Measurements from ENCODE around the gene HSBP1L1.

Gene HSBP1L1

DNA sequence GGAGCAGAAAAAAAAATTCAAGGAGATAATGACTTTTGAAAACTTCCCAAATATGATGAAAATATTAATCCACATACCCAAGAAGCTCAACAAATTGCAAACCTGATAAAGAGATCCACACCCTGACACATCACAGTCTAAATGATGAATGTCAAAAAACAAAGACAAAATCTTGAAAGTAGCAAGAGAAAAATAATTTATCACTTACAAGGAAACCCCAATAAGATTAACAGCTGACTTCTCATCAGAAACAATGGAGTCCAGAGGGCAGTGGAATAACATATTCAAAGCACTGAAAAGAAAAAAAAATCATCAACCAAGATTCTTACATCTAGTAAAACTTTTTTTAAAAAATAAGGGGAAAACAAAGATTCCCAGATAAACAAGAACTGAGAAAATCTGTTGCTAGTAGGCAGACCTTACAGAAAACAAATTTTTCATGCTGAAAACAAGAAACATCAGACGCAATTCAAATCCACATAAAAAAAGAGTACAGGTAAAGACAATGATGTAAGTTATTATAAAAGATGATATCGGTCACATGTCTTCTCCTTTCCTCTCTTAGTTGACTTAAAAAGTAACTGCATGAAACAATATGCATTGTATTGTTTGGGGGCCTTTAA lies 34.3 kb upstream of the HSBP1L1 start:
- DNase-seq (ENCODE audit: low read depth, low spot score), result no peak

GRCh38 chr18:79931475-79931874 lies 33.0 kb upstream of the HSBP1L1 start:
- no peak for DNase-seq (ENCODE audit: low read depth, low spot score)

DNA sequence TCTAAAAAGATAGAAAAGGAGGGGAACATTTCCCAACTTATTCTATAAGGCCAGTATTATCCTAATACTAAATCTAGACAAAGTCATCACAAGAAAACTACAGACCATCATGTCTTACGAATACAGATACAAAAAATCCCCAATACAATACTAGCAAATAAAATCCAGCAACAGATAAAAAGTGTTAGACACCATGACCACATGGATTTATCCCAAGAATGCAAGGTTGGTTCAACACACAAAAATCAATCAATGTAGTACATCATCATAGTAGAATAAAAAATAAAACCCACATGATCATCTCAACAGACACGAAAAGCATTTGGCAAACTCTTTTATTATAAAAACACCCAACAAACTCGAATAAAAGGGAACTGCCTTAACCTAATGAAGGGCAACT lies 31.5 kb upstream of the HSBP1L1 start:
- no peak for DNase-seq (ENCODE audit: low read depth, low spot score)

- DNase-seq (ENCODE audit: low read depth, low spot score), result peak; percentile 84
These were observed 30.7 kb upstream of the HSBP1L1 start for GRCh38 chr18:79933765-79934164.

DNA sequence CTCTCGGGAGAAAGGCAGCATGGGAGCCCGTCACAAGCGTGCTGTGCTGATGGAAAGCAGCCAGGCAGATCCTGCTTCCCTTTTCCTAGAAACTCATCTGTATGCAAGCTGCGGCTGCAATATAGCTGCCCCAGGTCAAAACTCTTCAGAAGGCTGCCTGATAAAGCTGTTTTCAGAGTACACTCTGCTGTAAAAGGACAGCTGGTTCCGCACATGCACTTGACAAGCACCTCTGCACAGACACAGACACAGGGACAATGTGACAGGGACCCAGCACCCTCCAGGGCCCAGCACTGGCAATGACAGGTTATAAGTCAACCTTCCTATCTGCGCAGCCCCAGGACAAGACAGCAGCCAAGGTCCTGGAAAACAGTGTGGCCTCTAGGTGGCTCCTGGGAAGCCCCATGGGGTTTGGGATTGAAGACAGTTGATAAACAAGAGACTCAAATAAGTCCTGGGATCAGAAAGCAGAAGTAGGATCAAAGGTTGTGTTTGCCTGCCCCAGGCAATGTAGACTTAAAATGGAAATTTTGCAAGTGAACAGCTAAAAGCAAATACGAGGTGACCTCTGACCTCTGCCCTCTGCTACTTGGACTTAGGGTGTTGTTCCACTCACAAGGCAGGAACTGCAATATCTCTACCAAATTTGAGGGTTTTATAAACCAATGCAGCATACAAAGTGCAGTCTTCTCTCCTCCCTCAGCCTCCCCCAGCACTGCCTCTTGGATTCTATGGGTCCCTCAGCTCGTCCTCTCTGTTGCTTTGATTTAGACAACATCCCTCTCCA lies 29.9 kb upstream of the HSBP1L1 start:
- peak; percentile 90 for DNase-seq (ENCODE audit: low read depth, low spot score)

DNA sequence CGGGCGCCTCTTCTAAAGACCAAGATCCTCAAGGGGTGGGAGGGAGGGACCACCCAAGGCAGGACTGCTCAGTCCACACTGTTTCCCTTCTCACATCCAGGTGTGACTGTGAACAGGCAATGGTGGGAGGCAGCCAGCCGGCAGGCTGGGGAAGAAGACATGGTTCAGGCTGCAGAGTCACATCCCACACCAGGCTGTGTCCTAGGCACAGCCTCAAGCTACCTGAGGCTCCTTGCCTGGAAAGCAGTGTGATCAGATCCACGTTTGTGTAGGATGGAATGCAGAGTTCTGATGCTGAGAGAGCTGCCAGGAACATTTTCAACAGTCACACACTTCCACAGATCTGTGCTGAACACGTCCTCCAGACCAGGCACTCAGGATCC lies 29.4 kb upstream of the HSBP1L1 start:
- DNase-seq (ENCODE audit: low read depth, low spot score), result no peak

- DNase-seq (ENCODE audit: low read depth, low spot score), result no peak
These were observed 28.9 kb upstream of the HSBP1L1 start for GRCh38 chr18:79935499-79935898.

DNA sequence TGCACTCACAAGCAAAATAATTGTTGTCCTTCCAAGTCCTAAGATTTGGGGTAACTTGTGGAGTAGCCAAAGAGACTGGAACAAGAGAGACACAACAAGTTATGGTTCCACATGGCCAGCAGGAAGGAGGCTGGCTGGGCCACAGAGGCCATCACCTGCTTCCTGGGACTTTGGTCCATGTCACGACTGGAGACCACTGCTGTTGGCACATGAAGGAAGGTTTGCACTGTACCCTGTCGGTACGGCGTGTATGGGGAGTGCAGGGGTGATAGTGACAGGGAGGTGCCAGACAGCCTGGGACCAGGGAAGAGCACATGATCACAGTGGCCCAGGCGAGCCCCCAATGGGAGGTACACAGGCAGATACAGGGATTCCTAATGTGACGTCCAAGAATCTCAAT lies 28.5 kb upstream of the HSBP1L1 start:
- DNase-seq (ENCODE audit: low read depth, low spot score), result no peak

DNA sequence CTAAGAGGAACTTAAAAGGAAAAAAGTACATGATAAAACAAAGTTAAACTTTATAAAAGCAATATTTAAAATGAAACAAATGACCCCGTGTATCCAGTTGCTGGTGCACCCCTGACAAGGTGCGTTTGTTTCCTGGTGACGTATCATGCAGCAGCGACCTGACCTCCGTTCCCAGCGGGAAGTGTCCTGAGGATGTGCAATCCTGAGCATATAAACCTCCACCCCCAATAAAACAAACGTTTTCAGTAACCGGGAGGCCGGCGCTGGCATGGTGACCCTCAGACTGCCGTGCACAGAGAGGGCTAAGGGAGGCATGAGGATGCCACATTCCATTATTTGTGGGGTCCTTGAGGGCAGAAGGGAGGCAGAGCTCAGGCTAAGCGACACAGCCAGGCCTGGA lies 27.8 kb upstream of the HSBP1L1 start:
- no peak for DNase-seq (ENCODE audit: low read depth, low spot score)

GRCh38 chr18:79937103-79937860 lies 27.2 kb upstream of the HSBP1L1 start:
- DNase-seq (ENCODE audit: low read depth, low spot score), result no peak

DNA sequence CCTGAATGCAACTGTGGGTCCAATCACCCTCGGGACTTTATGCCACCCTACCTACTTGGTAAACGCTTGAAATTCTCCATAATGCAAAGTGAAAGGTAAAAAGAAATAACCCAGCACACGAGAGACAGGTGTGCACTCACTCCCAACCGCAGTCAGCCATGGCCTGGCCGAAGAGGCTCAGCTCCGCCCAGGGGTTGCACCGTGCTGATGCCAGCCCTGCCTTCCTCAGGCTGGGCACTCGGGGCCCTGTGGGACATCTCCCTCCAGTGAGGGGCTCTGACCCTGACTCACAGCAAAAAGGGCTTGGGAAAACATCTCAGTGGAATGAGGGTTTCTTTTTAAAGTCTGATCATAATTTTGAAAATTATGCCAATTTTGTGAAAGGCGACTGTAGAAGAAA lies 26.2 kb upstream of the HSBP1L1 start:
- DNase-seq (ENCODE audit: low read depth, low spot score), result no peak

DNA sequence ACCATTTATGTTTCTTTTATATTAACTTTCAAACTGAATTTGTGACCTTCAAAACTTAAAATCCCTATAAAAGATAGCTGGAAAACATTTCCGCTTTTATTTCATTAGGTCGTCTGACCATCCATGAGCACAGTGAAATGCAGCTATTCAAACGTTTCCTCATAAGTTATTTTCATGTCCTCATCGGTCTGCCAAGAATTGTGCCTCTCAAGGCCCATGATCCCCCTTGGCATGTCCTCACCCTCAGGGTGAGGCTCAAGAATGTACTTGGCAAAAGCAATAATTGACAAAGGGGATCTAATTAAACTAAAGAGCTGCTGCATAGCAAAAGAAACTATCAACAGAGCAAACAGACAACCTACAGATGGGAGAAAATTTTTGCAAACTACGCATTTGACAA lies 25.3 kb upstream of the HSBP1L1 start:
- no peak for DNase-seq (ENCODE audit: low read depth, low spot score)

DNA sequence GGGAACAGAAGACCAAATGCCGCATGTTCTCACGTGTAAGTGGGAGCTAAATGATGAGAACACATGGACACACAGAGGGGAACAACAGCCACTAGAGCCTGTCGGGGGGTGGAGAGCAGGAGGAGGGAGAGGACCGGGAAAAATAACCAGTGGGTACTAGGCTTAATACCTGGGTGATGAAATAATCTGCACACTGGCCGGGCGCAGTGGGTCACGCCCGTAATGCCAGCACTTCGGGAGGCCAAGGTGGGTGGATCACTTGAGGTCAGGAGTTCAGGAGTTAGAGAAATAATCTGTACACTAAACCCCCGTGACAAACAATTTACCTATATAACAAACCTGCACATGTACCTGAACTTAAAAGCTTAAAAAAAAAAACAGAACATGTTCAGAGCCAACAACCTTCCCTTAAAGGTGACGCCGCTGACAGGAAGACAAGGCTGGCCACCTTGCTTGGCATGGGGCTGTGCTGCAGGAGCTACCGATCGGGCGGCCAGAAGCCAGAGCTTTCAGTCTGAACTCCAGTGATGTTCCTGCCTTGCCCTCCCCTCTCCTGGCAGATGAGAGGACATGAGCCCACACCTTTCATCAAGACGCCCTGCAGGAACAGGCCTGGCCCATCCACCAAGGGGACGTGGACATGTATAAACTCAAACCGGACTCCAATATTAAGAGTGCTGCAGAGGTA lies 24.2 kb upstream of the HSBP1L1 start:
- DNase-seq (ENCODE audit: low read depth, low spot score), result no peak

DNA sequence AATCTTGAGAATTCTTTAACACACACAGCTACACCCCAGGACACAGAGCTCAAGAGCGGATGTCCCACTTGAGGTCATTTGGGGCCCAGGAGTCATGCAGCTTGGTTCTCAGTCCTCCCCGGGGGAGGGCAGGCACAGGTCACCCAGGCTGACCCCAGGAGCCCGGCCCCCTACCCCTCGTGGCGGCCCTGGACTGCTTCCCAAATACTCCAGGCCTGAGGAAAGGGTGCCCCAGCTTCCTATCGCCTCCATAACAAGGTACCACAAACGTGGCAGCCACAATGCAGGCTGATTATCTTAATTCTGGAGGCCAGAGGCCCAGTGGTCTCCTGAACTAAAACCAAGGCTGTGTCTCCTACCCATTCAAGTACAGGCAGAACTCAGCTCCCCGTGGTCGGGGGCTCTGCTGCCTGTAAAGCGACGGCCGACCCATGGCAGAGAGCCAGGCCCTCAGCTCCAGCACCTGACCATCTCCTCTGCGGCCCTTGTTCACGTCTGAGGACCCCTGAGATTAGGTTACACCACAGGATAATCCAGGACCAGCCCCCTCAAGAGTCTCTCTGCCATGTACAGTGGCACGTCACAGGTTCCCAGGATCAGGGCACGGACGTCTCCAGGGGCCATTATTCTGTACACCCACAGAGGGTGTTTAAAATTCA lies 23.5 kb upstream of the HSBP1L1 start:
- no peak for DNase-seq (ENCODE audit: low read depth, low spot score)

GRCh38 chr18:79941473-79942119 lies 22.8 kb upstream of the HSBP1L1 start:
- DNase-seq (ENCODE audit: low read depth, low spot score), result no peak

- DNase-seq (ENCODE audit: low read depth, low spot score), result no peak
These were observed 22.2 kb upstream of the HSBP1L1 start for GRCh38 chr18:79942211-79942610.

DNA sequence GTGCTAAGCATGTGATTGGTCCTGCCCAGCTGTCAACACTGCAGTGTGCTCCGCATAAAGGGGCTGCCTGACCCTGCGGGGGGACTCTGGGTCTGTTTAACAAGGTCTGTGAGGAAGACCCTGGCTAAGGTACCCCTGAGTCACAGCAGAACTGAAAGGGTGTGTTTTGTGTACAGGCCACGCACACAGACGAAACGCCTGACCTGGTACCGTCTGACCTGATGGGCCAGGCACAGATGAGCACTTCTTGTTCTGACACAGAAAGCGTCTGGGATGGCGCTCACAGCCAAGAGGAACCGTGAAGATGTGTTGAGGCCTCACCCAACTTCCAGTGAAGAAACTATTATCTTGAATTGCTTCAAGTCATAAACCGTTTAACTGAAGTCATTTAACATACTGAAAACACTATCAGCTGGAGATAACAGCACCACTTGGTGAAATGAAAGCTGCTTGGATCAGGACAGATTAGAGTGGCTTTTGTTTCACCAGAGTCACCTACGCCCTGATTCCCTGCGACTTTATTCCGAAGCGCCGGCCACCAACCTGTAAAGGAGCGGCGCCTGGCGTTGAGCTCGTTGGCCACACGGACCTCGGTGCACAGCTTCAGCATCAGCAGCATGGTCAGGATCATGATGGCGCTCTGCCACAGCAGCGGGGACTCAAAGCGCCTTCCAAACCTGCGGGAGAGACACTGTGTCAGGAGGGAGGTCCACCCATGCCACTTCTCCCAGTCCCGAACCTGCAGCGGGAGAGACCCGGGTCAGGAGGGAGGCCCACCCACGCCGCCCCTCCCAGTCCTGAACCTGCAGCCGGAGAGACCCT lies 21.4 kb upstream of the HSBP1L1 start:
- DNase-seq (ENCODE audit: low read depth, low spot score), result no peak

GRCh38 chr18:79943608-79944125 lies 20.8 kb upstream of the HSBP1L1 start:
- no peak for DNase-seq (ENCODE audit: low read depth, low spot score)

DNA sequence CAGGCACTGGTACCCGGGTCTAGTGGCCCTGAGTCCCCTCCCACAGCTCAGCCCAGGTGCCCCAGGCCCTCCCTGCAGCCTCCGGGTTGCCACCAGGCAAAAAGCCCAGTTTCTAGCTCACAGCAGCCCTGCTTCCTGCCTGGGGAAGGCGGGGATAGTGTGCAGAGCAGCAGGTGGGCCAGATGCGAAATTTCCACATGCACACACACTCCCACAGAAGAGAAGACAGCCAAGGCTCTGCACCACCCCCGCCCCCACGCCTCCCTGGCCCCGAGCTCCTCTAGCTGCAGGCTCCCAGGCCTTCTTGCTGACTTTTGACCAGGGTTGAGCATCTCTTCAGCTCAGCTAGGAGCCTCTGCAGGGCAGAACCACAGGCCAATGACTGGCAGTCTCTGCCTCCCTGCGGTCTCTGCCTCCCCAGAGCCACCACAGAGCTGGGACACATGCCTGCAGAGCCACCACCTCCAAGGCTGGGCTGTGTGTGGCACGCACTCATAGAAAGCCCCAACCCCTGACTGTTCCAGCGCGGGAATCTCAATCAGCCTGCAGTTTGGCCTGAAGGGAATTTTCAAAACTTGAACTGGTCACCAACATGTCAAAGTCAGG lies 20.2 kb upstream of the HSBP1L1 start:
- DNase-seq (ENCODE audit: low read depth, low spot score), result no peak

- no peak for DNase-seq (ENCODE audit: low read depth, low spot score)
These were observed 19.7 kb upstream of the HSBP1L1 start for GRCh38 chr18:79944746-79945117.

Data from ELF-1 (cell line).